HL-60 (cell line): ENCODE results near the gene TAS1R1.

Experiments
- GABPA ChIP-seq: IDR thresholded peaks from 2 replicates; pipeline ENCODE4 v1.6.1; 2012; ENCODE audit warnings: low read depth
- POLR2AphosphoS5 ChIP-seq: IDR thresholded peaks from 2 replicates; pipeline ENCODE4 v1.6.1; 2012; ENCODE audit warnings: low read depth
- TF ChIP-seq, protein P1 (sequence below): IDR thresholded peaks from one replicate; pipeline ENCODE4 v1.5.1; 2011; ENCODE audit warnings: low read length, control low read depth, inconsistent platforms; ENCODE audit not compliant: insufficient read depth

DNA sequence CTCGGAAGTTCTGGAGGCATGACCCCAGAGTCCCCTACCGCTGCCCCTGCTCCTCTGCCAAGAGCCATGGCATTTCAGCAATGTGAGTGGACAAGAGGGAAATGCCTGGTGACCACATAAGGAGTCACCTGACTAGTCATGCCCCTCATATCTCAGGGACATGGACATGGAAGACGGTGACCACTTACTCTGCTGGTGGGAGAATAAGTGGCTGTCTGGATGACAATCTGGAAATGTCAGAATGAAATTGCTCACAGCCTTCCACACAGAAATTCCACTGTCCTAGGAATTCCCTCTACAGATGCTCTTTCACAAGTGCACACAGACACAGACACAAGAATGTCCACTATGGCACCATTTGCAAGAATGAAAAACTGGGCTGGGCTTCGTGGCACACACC is 39.3 kb upstream of the TAS1R1 start:
- TF ChIP-seq, protein P1, sequence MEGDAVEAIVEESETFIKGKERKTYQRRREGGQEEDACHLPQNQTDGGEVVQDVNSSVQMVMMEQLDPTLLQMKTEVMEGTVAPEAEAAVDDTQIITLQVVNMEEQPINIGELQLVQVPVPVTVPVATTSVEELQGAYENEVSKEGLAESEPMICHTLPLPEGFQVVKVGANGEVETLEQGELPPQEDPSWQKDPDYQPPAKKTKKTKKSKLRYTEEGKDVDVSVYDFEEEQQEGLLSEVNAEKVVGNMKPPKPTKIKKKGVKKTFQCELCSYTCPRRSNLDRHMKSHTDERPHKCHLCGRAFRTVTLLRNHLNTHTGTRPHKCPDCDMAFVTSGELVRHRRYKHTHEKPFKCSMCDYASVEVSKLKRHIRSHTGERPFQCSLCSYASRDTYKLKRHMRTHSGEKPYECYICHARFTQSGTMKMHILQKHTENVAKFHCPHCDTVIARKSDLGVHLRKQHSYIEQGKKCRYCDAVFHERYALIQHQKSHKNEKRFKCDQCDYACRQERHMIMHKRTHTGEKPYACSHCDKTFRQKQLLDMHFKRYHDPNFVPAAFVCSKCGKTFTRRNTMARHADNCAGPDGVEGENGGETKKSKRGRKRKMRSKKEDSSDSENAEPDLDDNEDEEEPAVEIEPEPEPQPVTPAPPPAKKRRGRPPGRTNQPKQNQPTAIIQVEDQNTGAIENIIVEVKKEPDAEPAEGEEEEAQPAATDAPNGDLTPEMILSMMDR: no peak
- TF ChIP-seq POLR2AphosphoS5 (no peak), GABPA (no peak)
